RPMI7951 (cell line): ENCODE data around the gene LRRC17. TPM values are rescaled to one million over a fixed set of nuclear protein-coding genes. Genes with fewer than 3 reads are reported as not detected.
A peak's percentile ranks its signal among the peaks of the same experiment; 100 is the strongest.

Experiments used
- DNase-seq: peaks from one replicate; pipeline ENCODE4 v3.0.0-alpha.2; 2012; ENCODE audit warnings: low read depth
- total RNA-seq: library from RNA; depleted of rRNA; stranded (reverse); fragments of >200 nt; shearing (Covaris generic); gene quantifications from 2 replicates; pipeline ENCODE4 v1.2.3, GENCODE V29; 2014; rRNA removed

Gene LRRC17
- 48.8 and 54.3 TPM in 2 replicates for total RNA-seq

GRCh38 chr7:102912742-102913141, at the start of gene LRRC17:
TSS of gene LRRC17 (plus strand) at chr7:102913000. CDS start at chr7:102933914, 20,914 bp downstream.
- peak; percentile 94 for DNase-seq

- DNase-seq: no peak
Measured at GRCh38 chr7:102864958-102865357, 47.8 kb upstream of the LRRC17 start.

- no peak for DNase-seq
Measured at GRCh38 chr7:102866535-102867215, 46.1 kb upstream of the LRRC17 start.

- no peak for DNase-seq
Measured at GRCh38 chr7:102869195-102869594, 43.6 kb upstream of the LRRC17 start.

GRCh38 chr7:102872460-102872859, 40.3 kb upstream of the LRRC17 start:
- DNase-seq: peak; percentile 93

- no peak for DNase-seq
Measured at GRCh38 chr7:102873470-102874165, 39.2 kb upstream of the LRRC17 start.

GRCh38 chr7:102874166-102874829, 38.5 kb upstream of the LRRC17 start:
- peak; percentile 93 for DNase-seq

GRCh38 chr7:102874966-102875365, 37.8 kb upstream of the LRRC17 start:
- peak; percentile 33 for DNase-seq

- DNase-seq: peak; percentile 99
Measured at GRCh38 chr7:102875700-102876295, 37.0 kb upstream of the LRRC17 start.

- peak; percentile 62 for DNase-seq
Measured at GRCh38 chr7:102883098-102883860, 29.5 kb upstream of the LRRC17 start.

GRCh38 chr7:102888561-102889233, 24.1 kb upstream of the LRRC17 start:
- no peak for DNase-seq

- no peak for DNase-seq
Measured at GRCh38 chr7:102889851-102890250, 22.9 kb upstream of the LRRC17 start.

GRCh38 chr7:102890292-102890970, 22.4 kb upstream of the LRRC17 start:
- peak; percentile 56 for DNase-seq

- no peak for DNase-seq
Measured at GRCh38 chr7:102890971-102891692, 21.7 kb upstream of the LRRC17 start.

GRCh38 chr7:102891693-102892261, 21.0 kb upstream of the LRRC17 start:
- peak; percentile 87 for DNase-seq

- no peak for DNase-seq
Measured at GRCh38 chr7:102892631-102893278, 20.0 kb upstream of the LRRC17 start.

GRCh38 chr7:102895602-102896001, 17.2 kb upstream of the LRRC17 start:
- DNase-seq: no peak

- no peak for DNase-seq
Measured at GRCh38 chr7:102896585-102896984, 16.2 kb upstream of the LRRC17 start.

- DNase-seq: no peak
Measured at GRCh38 chr7:102897211-102897631, 15.6 kb upstream of the LRRC17 start.
